Measurements from ENCODE around the gene RPL27A.
A peak's percentile ranks its signal among the peaks of the same experiment; 100 is the strongest.

RPL27A gene

GRCh38 chr11:8724682-8725081 is 42.1 kb downstream of the RPL27A start:
- Histone ChIP-seq H3K36me3 (no peaks in the 10 kb centered on the region), H3K4me3 (no peak overlapping the region), H3K27me3 (peaks cover 0 to 12% (median 0%) of the 10 kb centered on the region in 11 experiments; a peak in 5 of 22 replicates), H3K9ac (no peak overlapping the region), H3K4me1 (peaks cover 11 to 21% (median 13%) of the 10 kb centered on the region in 10 experiments), H3K27ac (no peak overlapping the region), H3K4me2 (0 out of 22 replicates have a peak overlapping the region, but pooled peaks of 2 of the 11 experiments have one; percentile 7 to 19), H3K9me3 (replicated peaks in 1 of 11) (no peaks in the 10 kb centered on the region), H4K20me1 (no peaks in the 10 kb centered on the region)
- TF ChIP-seq Cebpa-rat (IDR thresholded peaks at IDR 0.05), result no peak

- TF ChIP-seq Cebpa-rat (IDR thresholded peaks at IDR 0.05), result no peak
- no peak overlapping the region for H3K9ac ChIP-seq
- peaks cover 0 to 4% (median 0%) of the 10 kb centered on the region in 11 experiments; a peak in 3 of 22 replicates for H4K20me1 ChIP-seq
- H3K4me1 ChIP-seq, result peaks cover 9 to 32% (median 22%) of the 10 kb centered on the region in 10 experiments
- H3K27me3 ChIP-seq, result peaks cover 0 to 12% (median 0%) of the 10 kb centered on the region in 11 experiments; a peak in 5 of 22 replicates
- H3K27ac ChIP-seq, result no peak overlapping the region
- H3K4me3 ChIP-seq, result no peak overlapping the region
- H3K4me2 ChIP-seq, result no peak overlapping the region
- no peaks in the 10 kb centered on the region for H3K36me3 ChIP-seq
- H3K9me3 ChIP-seq (replicated peaks in 1 of 11), result no peaks in the 10 kb centered on the region
These were observed 43.8 kb downstream of the RPL27A start for GRCh38 chr11:8726395-8726794.

GRCh38 chr11:8728563-8728962 is 46.0 kb downstream of the RPL27A start:
- Histone ChIP-seq H3K9me3 (replicated peaks in 1 of 11) (no peaks in the 10 kb centered on the region), H3K4me2 (no peak overlapping the region), H4K20me1 (peaks cover 0 to 15% (median 0%) of the 10 kb centered on the region in 11 experiments; a peak in 7 of 22 replicates), H3K4me1 (peaks cover 21 to 38% (median 31%) of the 10 kb centered on the region in 10 experiments), H3K36me3 (no peaks in the 10 kb centered on the region), H3K27ac (no peak overlapping the region), H3K9ac (no peak overlapping the region), H3K27me3 (peaks cover 0 to 12% (median 0%) of the 10 kb centered on the region in 11 experiments; a peak in 5 of 22 replicates), H3K4me3 (no peak overlapping the region)
- TF ChIP-seq Cebpa-rat (IDR thresholded peaks at IDR 0.05), result no peak

GRCh38 chr11:8729067-8729466 is 46.5 kb downstream of the RPL27A start:
- H3K27me3 ChIP-seq, result peaks cover 0 to 12% (median 0%) of the 10 kb centered on the region in 11 experiments; a peak in 5 of 22 replicates
- H3K27ac ChIP-seq, result no peak overlapping the region
- H4K20me1 ChIP-seq, result peaks cover 0 to 15% (median 0%) of the 10 kb centered on the region in 11 experiments; a peak in 7 of 22 replicates
- no peak overlapping the region for H3K4me2 ChIP-seq
- no peaks in the 10 kb centered on the region for H3K36me3 ChIP-seq
- no peak for TF ChIP-seq Cebpa-rat (IDR thresholded peaks at IDR 0.05)
- no peaks in the 10 kb centered on the region for H3K9me3 ChIP-seq (replicated peaks in 1 of 11)
- no peak overlapping the region for H3K9ac ChIP-seq
- no peak overlapping the region for H3K4me3 ChIP-seq
- H3K4me1 ChIP-seq, result peaks cover 24 to 43% (median 35%) of the 10 kb centered on the region in 10 experiments

GRCh38 chr11:8729837-8730696 is 47.5 kb downstream of the RPL27A start:
- Histone ChIP-seq H3K4me2 (peak overlapping the region in 3 of 11 experiments; percentile 76 to 86 (median 80); a peak in 5 of 22 replicates), H3K27ac (no peak overlapping the region), H3K9me3 (replicated peaks in 1 of 11) (no peaks in the 10 kb centered on the region), H4K20me1 (peaks cover 0 to 15% (median 0%) of the 10 kb centered on the region in 11 experiments; a peak in 7 of 22 replicates), H3K27me3 (peaks cover 0 to 12% (median 0%) of the 10 kb centered on the region in 11 experiments; a peak in 5 of 22 replicates), H3K4me1 (peaks cover 24 to 41% (median 35%) of the 10 kb centered on the region in 10 experiments), H3K4me3 (no peak overlapping the region), H3K9ac (no peak overlapping the region), H3K36me3 (no peaks in the 10 kb centered on the region)
- no peak for TF ChIP-seq Cebpa-rat (IDR thresholded peaks at IDR 0.05)

GRCh38 chr11:8730697-8731020 is 48.1 kb downstream of the RPL27A start:
- Histone ChIP-seq H3K4me1 (peaks cover 24 to 41% (median 35%) of the 10 kb centered on the region in 10 experiments), H3K9me3 (replicated peaks in 1 of 11) (no peaks in the 10 kb centered on the region), H3K9ac (no peak overlapping the region), H3K4me2 (peak overlapping the region in 7 of 11 experiments; percentile 70 to 87 (median 80); a peak in 12 of 22 replicates), H3K27me3 (peaks cover 0 to 12% (median 0%) of the 10 kb centered on the region in 11 experiments; a peak in 5 of 22 replicates), H3K27ac (no peak overlapping the region), H3K36me3 (no peaks in the 10 kb centered on the region), H3K4me3 (no peak overlapping the region), H4K20me1 (peaks cover 0 to 15% (median 0%) of the 10 kb centered on the region in 11 experiments; a peak in 7 of 22 replicates)
- TF ChIP-seq Cebpa-rat (IDR thresholded peaks at IDR 0.05), result no peak

- Histone ChIP-seq H3K36me3 (no peaks in the 10 kb centered on the region), H4K20me1 (peaks cover 0 to 15% (median 0%) of the 10 kb centered on the region in 11 experiments; a peak in 7 of 22 replicates), H3K27ac (no peak overlapping the region), H3K27me3 (peaks cover 0 to 17% (median 0%) of the 10 kb centered on the region in 11 experiments; a peak in 5 of 22 replicates), H3K4me1 (peaks cover 24 to 41% (median 35%) of the 10 kb centered on the region in 10 experiments), H3K4me3 (no peak overlapping the region), H3K4me2 (peak overlapping the region; percentile 70 to 87 (median 77)), H3K9me3 (replicated peaks in 1 of 11) (no peaks in the 10 kb centered on the region), H3K9ac (peak overlapping the region in 1 of 11 experiments; percentile 5; a peak in 1 of 22 replicates)
- TF ChIP-seq Cebpa-rat (IDR thresholded peaks at IDR 0.05), result no peak
These were observed 49.2 kb downstream of the RPL27A start for GRCh38 chr11:8731647-8732323.

- Histone ChIP-seq H3K4me1 (peaks cover 24 to 41% (median 35%) of the 10 kb centered on the region in 10 experiments), H3K4me2 (peak overlapping the region; percentile 70 to 87 (median 77)), H3K36me3 (no peaks in the 10 kb centered on the region), H3K27me3 (peaks cover 0 to 17% (median 0%) of the 10 kb centered on the region in 11 experiments; a peak in 4 of 22 replicates), H4K20me1 (peaks cover 0 to 15% (median 0%) of the 10 kb centered on the region in 11 experiments; a peak in 7 of 22 replicates), H3K9me3 (replicated peaks in 1 of 11) (no peaks in the 10 kb centered on the region), H3K27ac (peak overlapping the region in 9 of 11 experiments; percentile 3 to 52 (median 38); a peak in 13 of 22 replicates), H3K4me3 (no peak overlapping the region), H3K9ac (peak overlapping the region in 5 of 11 experiments; percentile 5 to 50 (median 9); a peak in 5 of 22 replicates)
- no peak for TF ChIP-seq Cebpa-rat (IDR thresholded peaks at IDR 0.05)
These were observed 49.7 kb downstream of the RPL27A start for GRCh38 chr11:8732324-8732670.

Measured in BLaER1 treated with 17β-estradiol and CSF1 and Interleukin-3, amounts not matched to agents 10 nM and 100 nM (cell line).